Endothelial cell (in vitro differentiated cells): Measurements from ENCODE around the gene ATP2B2. TPM values are rescaled to one million over a fixed set of nuclear protein-coding genes. Genes with fewer than 3 reads are reported as not detected.

Experiments used
- DNase-seq: peaks from one replicate; pipeline ENCODE4 v3.0.0; 2021; ENCODE audit warnings: low spot score
- H3K27ac Mint-ChIP-seq: one replicate; pipeline ENCODE4 v1.8.0; 2021; ENCODE audit warnings: mixed read lengths, inconsistent platforms; ENCODE audit not compliant: unreplicated experiment
- H3K27me3 Mint-ChIP-seq: one replicate; pipeline ENCODE4 v1.8.0; 2021; ENCODE audit warnings: mild to moderate bottlenecking, moderate library complexity, mixed read lengths, inconsistent platforms; ENCODE audit not compliant: unreplicated experiment
- H3K36me3 Mint-ChIP-seq: one replicate; pipeline ENCODE4 v1.8.0; 2021; ENCODE audit warnings: mild to moderate bottlenecking, low read depth, mixed read lengths, inconsistent platforms; ENCODE audit not compliant: unreplicated experiment
- H3K4me1 Mint-ChIP-seq: one replicate; pipeline ENCODE4 v1.8.0; 2021; ENCODE audit warnings: mild to moderate bottlenecking, mixed read lengths, inconsistent platforms; ENCODE audit not compliant: unreplicated experiment
- H3K4me3 Mint-ChIP-seq: one replicate; pipeline ENCODE4 v1.8.0; 2021; ENCODE audit warnings: mild to moderate bottlenecking, mixed read lengths, inconsistent platforms; ENCODE audit not compliant: unreplicated experiment
- H3K9me3 Mint-ChIP-seq: one replicate; pipeline ENCODE4 v1.8.0; 2021; ENCODE audit warnings: mixed read lengths, inconsistent platforms; ENCODE audit not compliant: unreplicated experiment
- total RNA-seq: library from RNA; stranded (reverse); fragmentation: NEBNext Ultra II Directional; extraction: Animal tissue kit (Norgen Biotek cat#: 25700); gene quantifications from one replicate; pipeline ENCODE4 v1.2.1, GENCODE V29; 2021; ENCODE audit not compliant: unreplicated experiment
- TF ChIP-seq, protein P1 (sequence below): fragments of 200-600 bp; sonication (generic); IDR thresholded peaks from one replicate; pipeline ENCODE4 v1.5.0; 2021; ENCODE audit warnings: antibody characterized with exemption; ENCODE audit not compliant: unreplicated experiment

The ATP2B2 gene
- total RNA-seq, 1 donor from 2014 or later: 1.7 TPM

DNA sequence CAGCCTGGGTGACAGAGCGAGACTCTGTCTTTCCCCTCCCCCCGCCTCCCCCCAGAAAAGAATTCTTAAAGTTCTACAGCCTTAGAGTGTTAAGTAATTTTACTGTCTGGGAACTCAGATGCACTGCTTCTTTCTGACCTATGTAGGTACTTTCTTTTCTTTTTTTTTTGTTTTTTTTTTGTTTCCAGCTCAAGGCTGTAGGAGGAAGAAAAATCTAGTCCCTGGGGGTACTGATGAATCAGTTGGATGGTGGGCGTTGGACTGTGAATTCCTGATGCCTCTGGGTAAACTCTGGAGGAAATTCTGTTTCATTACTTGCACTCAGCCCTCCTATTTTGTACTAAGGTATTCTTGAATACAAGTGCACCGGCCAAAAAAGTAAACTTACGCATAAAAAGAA lies 223.4 kb downstream of the ATP2B2 start:
- Mint-ChIP-seq H3K27me3 (peaks cover 3% of the 10 kb centered on the region), H3K4me3 (no peak overlapping the region), H3K9me3 (no peaks in the 10 kb centered on the region), H3K4me1 (peaks cover 18% of the 10 kb centered on the region), H3K36me3 (peaks cover 29% of the 10 kb centered on the region), H3K27ac (no peak overlapping the region)
- TF ChIP-seq, protein P1, sequence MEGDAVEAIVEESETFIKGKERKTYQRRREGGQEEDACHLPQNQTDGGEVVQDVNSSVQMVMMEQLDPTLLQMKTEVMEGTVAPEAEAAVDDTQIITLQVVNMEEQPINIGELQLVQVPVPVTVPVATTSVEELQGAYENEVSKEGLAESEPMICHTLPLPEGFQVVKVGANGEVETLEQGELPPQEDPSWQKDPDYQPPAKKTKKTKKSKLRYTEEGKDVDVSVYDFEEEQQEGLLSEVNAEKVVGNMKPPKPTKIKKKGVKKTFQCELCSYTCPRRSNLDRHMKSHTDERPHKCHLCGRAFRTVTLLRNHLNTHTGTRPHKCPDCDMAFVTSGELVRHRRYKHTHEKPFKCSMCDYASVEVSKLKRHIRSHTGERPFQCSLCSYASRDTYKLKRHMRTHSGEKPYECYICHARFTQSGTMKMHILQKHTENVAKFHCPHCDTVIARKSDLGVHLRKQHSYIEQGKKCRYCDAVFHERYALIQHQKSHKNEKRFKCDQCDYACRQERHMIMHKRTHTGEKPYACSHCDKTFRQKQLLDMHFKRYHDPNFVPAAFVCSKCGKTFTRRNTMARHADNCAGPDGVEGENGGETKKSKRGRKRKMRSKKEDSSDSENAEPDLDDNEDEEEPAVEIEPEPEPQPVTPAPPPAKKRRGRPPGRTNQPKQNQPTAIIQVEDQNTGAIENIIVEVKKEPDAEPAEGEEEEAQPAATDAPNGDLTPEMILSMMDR: no peak
- no peak for DNase-seq

DNA sequence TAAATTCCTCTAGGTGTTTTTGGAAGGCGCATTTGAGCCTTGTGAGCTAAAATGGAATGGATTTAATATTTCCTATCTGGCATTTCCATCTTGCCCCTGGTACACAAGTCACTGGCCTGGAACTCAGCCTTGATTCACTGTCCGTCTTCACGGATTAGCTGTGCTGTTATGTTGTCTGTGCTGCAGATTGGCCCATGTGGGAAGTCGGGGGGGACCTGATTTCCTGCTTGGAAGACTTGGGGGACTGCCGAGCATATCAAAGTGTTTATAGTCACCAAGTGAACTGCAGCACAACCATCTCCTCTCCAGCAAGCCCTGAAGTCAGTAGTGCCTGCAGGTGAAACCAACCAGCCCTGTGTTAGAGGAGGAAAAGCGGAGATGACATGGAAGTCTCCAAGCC lies 224.8 kb downstream of the ATP2B2 start:
- Mint-ChIP-seq H3K4me1 (peaks cover 14% of the 10 kb centered on the region), H3K27me3 (peaks cover 3% of the 10 kb centered on the region), H3K27ac (no peak overlapping the region), H3K4me3 (no peak overlapping the region), H3K36me3 (peaks cover 28% of the 10 kb centered on the region), H3K9me3 (no peaks in the 10 kb centered on the region)
- TF ChIP-seq, protein P1: no peak
- DNase-seq: no peak

DNA sequence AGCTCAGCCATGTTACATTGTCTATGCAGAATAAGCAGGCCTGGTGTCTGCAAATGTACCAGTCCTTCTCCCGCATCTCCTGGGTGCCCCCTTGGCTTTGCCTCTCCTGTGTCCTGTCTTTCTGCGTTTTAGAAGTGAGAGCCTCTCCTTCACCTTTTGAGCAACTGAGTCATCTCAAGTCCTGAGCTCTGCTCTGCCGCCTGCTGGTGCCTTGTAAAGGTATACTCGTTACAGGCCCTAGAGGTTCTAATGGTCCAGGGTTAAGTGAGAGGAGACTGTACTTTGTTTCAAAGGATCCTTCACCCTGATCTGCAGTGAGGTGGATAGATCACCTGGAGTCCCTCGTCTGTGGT lies 225.2 kb downstream of the ATP2B2 start:
- Mint-ChIP-seq H3K27ac (no peak overlapping the region), H3K27me3 (peaks cover 4% of the 10 kb centered on the region), H3K4me1 (peaks cover 11% of the 10 kb centered on the region), H3K9me3 (no peaks in the 10 kb centered on the region), H3K36me3 (peaks cover 28% of the 10 kb centered on the region), H3K4me3 (peak overlapping the region; percentile 25)
- TF ChIP-seq, protein P1: no peak
- no peak for DNase-seq

DNA sequence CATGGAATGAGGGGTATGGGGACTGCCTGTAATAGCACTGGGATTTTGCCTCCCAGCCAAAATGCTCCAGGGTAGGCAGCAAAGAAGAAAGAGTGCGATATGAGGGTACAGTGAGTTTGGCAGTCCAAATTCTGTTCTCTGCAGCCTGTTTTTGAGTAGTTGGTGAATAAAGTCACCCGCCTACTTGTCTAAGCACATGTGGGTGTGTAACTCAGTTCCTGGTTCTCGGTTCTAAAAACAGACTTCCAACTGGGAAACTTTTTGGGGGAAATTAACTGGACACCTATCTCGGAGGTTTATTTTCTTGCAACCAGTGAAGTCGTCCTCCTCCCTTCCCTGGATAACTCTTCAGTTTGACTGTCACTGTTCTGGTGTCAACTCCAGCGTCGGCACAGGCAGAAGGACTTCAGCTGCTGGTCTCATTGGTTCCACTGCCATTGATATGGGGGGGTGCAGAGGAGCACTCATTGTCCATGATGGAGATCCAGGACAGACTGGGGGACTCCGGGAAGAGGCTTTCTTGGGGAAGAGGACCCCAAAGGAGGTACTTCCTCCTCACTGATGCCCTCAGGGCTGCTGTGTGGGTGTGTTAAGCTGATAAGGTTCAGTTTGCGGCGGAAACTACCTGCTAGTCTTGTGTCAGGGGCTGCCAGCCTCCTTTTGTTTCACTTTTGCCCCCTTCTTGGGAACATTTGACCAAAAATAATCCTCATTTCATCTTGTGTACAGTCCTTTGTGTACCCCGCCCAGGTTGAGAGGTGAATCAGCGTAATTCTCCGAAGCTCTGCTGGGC lies 225.8 kb downstream of the ATP2B2 start:
- H3K9me3 Mint-ChIP-seq: no peaks in the 10 kb centered on the region
- H3K36me3 Mint-ChIP-seq: peaks cover 28% of the 10 kb centered on the region
- H3K27ac Mint-ChIP-seq: no peak overlapping the region
- peaks cover 4% of the 10 kb centered on the region for H3K27me3 Mint-ChIP-seq
- H3K4me1 Mint-ChIP-seq: peaks cover 6% of the 10 kb centered on the region
- TF ChIP-seq, protein P1: no peak
- H3K4me3 Mint-ChIP-seq: peak overlapping the region; percentile 25
- DNase-seq: no peak

DNA sequence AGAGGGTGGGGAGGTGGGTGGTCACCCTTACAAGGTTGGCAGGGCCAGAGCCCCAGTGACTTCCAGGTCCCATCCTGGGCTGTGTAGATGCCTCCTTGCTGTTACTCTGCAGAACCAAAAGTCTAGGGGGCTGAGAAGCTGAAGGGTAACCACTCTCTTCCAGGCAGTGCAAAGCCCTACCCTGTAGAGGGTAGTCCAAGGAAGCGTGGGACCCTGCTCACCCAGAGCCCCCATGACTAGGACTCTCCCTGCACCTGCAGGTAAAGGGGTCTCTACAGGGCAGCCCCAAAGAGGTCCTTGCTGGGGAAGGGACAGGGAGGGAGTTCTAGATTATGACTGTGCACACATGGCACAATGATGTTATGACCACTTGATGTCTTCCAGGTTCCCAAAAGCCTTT lies 226.9 kb downstream of the ATP2B2 start:
- H3K9me3 Mint-ChIP-seq: no peaks in the 10 kb centered on the region

More for the DNA sequence above, 226.9 kb downstream of the ATP2B2 start:
- H3K27ac Mint-ChIP-seq: no peak overlapping the region
- TF ChIP-seq, protein P1: no peak
- peaks cover 25% of the 10 kb centered on the region for H3K36me3 Mint-ChIP-seq
- DNase-seq: no peak
- H3K27me3 Mint-ChIP-seq: peaks cover 2% of the 10 kb centered on the region
- peaks cover under 1% of the 10 kb centered on the region for H3K4me1 Mint-ChIP-seq
- no peak overlapping the region for H3K4me3 Mint-ChIP-seq
